ENCODE measurements around the gene CFAP52. TPM values are rescaled to one million over a fixed set of nuclear protein-coding genes. Genes with fewer than 3 reads are reported as not detected.

The CFAP52 gene
- total and polyA plus RNA-seq, 12 donors: 0.10 to 0.99 (median 0.63) TPM; not detected in 3

DNA sequence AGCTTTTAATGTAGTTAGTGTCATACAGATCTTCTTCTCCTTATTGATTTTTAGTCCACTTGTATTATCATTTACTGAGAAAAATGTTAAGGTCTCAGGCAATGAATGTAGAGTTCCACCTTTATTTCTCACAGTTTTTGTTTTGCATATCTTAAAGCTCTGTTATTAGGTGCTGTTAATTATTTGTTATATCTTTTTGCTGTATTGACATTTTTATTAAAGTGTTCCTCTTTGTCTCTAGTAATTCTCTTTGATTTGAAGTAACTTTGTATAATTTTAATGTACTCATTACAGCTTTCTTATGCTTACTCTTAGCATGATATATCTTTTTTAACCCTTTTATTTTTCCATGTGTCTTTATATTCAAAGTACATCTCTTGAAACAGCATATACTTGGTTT lies 46.5 kb downstream of the CFAP52 start:
- Histone ChIP-seq H3K4me3 (no peak overlapping the region), H3K27ac (no peak overlapping the region), H3K27me3 (no peaks in the 10 kb centered on the region), H3K9me3 (replicated peaks in 1 of 3) (peaks cover 0 to 8% (median 0%) of the 10 kb centered on the region in 3 donors), H3K4me1 (replicated peaks in 1 of 2) (no peaks in the 10 kb centered on the region), H3K36me3 (replicated peaks in 1 of 2) (no peaks in the 10 kb centered on the region)
- no peak for TF ChIP-seq POLR2A (IDR thresholded peaks at IDR 0.05)
- TF ChIP-seq, protein P1, sequence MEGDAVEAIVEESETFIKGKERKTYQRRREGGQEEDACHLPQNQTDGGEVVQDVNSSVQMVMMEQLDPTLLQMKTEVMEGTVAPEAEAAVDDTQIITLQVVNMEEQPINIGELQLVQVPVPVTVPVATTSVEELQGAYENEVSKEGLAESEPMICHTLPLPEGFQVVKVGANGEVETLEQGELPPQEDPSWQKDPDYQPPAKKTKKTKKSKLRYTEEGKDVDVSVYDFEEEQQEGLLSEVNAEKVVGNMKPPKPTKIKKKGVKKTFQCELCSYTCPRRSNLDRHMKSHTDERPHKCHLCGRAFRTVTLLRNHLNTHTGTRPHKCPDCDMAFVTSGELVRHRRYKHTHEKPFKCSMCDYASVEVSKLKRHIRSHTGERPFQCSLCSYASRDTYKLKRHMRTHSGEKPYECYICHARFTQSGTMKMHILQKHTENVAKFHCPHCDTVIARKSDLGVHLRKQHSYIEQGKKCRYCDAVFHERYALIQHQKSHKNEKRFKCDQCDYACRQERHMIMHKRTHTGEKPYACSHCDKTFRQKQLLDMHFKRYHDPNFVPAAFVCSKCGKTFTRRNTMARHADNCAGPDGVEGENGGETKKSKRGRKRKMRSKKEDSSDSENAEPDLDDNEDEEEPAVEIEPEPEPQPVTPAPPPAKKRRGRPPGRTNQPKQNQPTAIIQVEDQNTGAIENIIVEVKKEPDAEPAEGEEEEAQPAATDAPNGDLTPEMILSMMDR (IDR thresholded peaks at IDR 0.05): no peak
- DNase-seq: no peak
- intact Hi-C loops (cut with DNase I): no loop called here

DNA sequence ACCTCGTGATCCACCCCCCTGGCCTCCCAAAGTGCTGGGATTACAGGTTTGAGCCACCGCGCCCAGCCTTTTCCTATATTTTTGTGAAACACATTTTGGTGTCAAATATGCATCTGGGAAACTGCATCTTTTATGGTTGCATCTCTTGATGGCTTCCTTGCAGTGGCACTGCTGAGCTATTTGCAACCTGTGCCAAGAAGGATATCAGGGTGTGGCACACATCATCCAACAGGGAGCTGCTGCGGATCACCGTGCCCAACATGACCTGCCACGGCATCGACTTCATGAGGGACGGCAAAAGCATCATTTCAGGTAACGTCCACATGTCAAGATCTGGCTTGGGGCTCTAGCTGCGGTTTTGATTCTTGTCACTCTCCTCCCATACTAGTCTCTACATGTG lies 52.1 kb downstream of the CFAP52 start:
- no peaks in the 10 kb centered on the region for H3K36me3 ChIP-seq (replicated peaks in 1 of 2)
- DNase-seq: no peak
- intact Hi-C loops (cut with DNase I): no loop called here
- H3K27me3 ChIP-seq: no peaks in the 10 kb centered on the region
- TF ChIP-seq, protein P1 (IDR thresholded peaks at IDR 0.05): no peak
- TF ChIP-seq POLR2A (IDR thresholded peaks at IDR 0.05): no peak
- no peaks in the 10 kb centered on the region for H3K4me1 ChIP-seq (replicated peaks in 1 of 2)
- no peak overlapping the region for H3K27ac ChIP-seq
- H3K9me3 ChIP-seq (replicated peaks in 1 of 3): peaks cover 0 to 7% (median 0%) of the 10 kb centered on the region in 3 donors
- no peak overlapping the region for H3K4me3 ChIP-seq
- WGBS, 4 donors: 81 to 87% (median 86%) methylated on average over 8 to 10 of the region's 10 CpGs

DNA sequence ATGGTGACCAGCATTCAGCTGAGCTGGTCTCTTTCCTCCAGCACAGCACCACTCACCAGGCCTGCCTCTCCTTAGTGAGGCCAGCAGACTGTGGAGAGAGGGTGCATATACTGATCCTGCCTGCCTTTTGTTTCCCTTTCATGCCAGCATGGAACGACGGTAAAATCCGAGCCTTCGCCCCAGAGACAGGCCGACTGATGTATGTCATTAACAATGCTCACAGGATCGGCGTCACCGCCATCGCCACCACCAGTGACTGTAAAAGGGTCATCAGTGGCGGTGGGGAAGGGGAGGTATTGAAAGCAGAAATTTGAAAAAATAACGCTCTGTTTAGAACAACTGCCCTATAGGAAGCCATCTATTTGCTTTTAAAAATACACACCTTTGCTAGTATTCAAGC lies 56.3 kb downstream of the CFAP52 start:
- TF ChIP-seq, protein P1 (IDR thresholded peaks at IDR 0.05): no peak
- no peak for TF ChIP-seq POLR2A (IDR thresholded peaks at IDR 0.05)
- intact Hi-C loops (cut with DNase I): no loop called here
- WGBS, 4 donors: 89 to 96% (median 90%) methylated on average over 11 of the region's 11 CpGs

DNA sequence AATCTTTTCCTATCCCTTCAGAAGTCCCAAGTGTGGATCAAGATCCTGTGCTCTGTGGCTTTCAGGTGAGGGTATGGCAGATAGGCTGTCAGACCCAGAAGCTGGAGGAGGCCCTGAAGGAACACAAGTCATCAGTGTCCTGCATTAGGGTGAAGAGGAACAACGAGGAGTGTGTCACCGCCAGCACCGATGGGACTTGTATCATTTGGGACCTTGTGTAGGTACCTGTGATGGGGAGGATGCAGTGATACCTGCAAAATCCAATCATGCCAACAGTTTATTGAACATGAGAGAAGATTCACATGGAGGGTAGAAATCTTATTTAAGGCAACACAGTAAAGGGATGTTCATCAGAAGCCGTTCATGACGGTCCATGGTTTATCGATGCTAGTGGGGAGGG lies 58.9 kb downstream of the CFAP52 start:
- Histone ChIP-seq H3K4me1 (replicated peaks in 1 of 2) (no peaks in the 10 kb centered on the region), H3K27ac (no peak overlapping the region), H3K9me3 (replicated peaks in 1 of 3) (no peaks in the 10 kb centered on the region), H3K4me3 (no peak overlapping the region), H3K36me3 (replicated peaks in 1 of 2) (no peaks in the 10 kb centered on the region), H3K27me3 (no peaks in the 10 kb centered on the region)
- 83 to 91% (median 88%) methylated on average over 6 of the region's 6 CpGs for WGBS, 4 donors
- intact Hi-C loops (cut with DNase I): no loop called here
- DNase-seq: no peak
- TF ChIP-seq, protein P1 (IDR thresholded peaks at IDR 0.05): no peak
- no peak for TF ChIP-seq POLR2A (IDR thresholded peaks at IDR 0.05)

More for the DNA sequence above, 56.3 kb downstream of the CFAP52 start:
- no peak overlapping the region for H3K4me3 ChIP-seq
- H3K27me3 ChIP-seq: no peaks in the 10 kb centered on the region
- no peaks in the 10 kb centered on the region for H3K9me3 ChIP-seq (replicated peaks in 1 of 3)
- H3K4me1 ChIP-seq (replicated peaks in 1 of 2): no peaks in the 10 kb centered on the region
- DNase-seq: no peak
- H3K36me3 ChIP-seq (replicated peaks in 1 of 2): no peaks in the 10 kb centered on the region
- no peak overlapping the region for H3K27ac ChIP-seq
